ENCODE data around the gene GANC.

The GANC gene

GRCh38 chr15:42365921-42366550 lies 93.0 kb downstream of the GANC start:
- Histone ChIP-seq H4K91ac (ENCODE audit: low read depth, low read length) (no peak overlapping the region), H2BK5ac (ENCODE audit: low read depth, low read length, poor library complexity) (no peak overlapping the region), H3K27me3 (ENCODE audit: insufficient read depth, low read length) (no peaks in the 10 kb centered on the region), H3K9ac (ENCODE audit: low read length) (no peak overlapping the region), H2BK120ac (ENCODE audit: insufficient read depth, low read length, poor library complexity) (no peak overlapping the region), H3K14ac (ENCODE audit: low read length) (no peak overlapping the region), H2BK12ac (ENCODE audit: low read length) (no peak overlapping the region), H3K23ac (ENCODE audit: low read length) (no peak overlapping the region), H3K4me3 (ENCODE audit: low read depth, low read length) (no peak overlapping the region), H3K4me1 (ENCODE audit: control insufficient read depth in 1 of 2, insufficient read depth in 2 of 2, low read length in 2 of 2) (no peaks in the 10 kb centered on the region), H3K27ac (ENCODE audit: low read depth, low read length) (no peak overlapping the region), H3K9me3 (ENCODE audit: insufficient read depth, low read depth, low read length) (no peaks in the 10 kb centered on the region), H3K36me3 (ENCODE audit: control insufficient read depth in 1 of 2, insufficient read depth in 2 of 2, low read length in 2 of 2) (no peaks in the 10 kb centered on the region), H3K18ac (ENCODE audit: low read length) (no peak overlapping the region), H3K4ac (ENCODE audit: low read depth, low read length) (no peak overlapping the region), H4K12ac (ENCODE audit: low read depth, low read length) (no peak overlapping the region), H4K8ac (ENCODE audit: low read depth, low read length) (no peak overlapping the region), H2AFZ (ENCODE audit: insufficient read depth, low read length, poor library complexity) (no peak overlapping the region), H3K79me2 (ENCODE audit: control insufficient read depth, insufficient read depth, low read length, poor library complexity) (no peaks in the 10 kb centered on the region), H3K79me1 (ENCODE audit: low read length) (no peaks in the 10 kb centered on the region), H2AK5ac (ENCODE audit: low read length) (no peak overlapping the region), H3K4me2 (ENCODE audit: low read length) (no peak overlapping the region)
- 100% methylated on average over 1 of the region's 5 CpGs for WGBS (ENCODE audit: extremely low coverage, insufficient coverage, insufficient read length)
- no peak for DNase-seq

- no peak for DNase-seq
- no peak overlapping the region for H4K8ac ChIP-seq (ENCODE audit: low read depth, low read length)
- no peak overlapping the region for H2BK120ac ChIP-seq (ENCODE audit: insufficient read depth, low read length, poor library complexity)
- H3K4me1 ChIP-seq (ENCODE audit: control insufficient read depth in 1 of 2, insufficient read depth in 2 of 2, low read length in 2 of 2), result no peaks in the 10 kb centered on the region
- no peaks in the 10 kb centered on the region for H3K79me1 ChIP-seq (ENCODE audit: low read length)
- no peaks in the 10 kb centered on the region for H3K9me3 ChIP-seq (ENCODE audit: insufficient read depth, low read depth, low read length)
- H3K27ac ChIP-seq (ENCODE audit: low read depth, low read length), result no peak overlapping the region
- H3K4me2 ChIP-seq (ENCODE audit: low read length), result no peak overlapping the region
- no peak overlapping the region for H3K14ac ChIP-seq (ENCODE audit: low read length)
- H2AK5ac ChIP-seq (ENCODE audit: low read length), result no peak overlapping the region
- no peak overlapping the region for H3K4me3 ChIP-seq (ENCODE audit: low read depth, low read length)
- no peak overlapping the region for H2BK5ac ChIP-seq (ENCODE audit: low read depth, low read length, poor library complexity)
- H3K23ac ChIP-seq (ENCODE audit: low read length), result no peak overlapping the region
- H3K79me2 ChIP-seq (ENCODE audit: control insufficient read depth, insufficient read depth, low read length, poor library complexity), result no peaks in the 10 kb centered on the region
- no peaks in the 10 kb centered on the region for H3K27me3 ChIP-seq (ENCODE audit: insufficient read depth, low read length)
- H4K91ac ChIP-seq (ENCODE audit: low read depth, low read length), result no peak overlapping the region
- H3K18ac ChIP-seq (ENCODE audit: low read length), result no peak overlapping the region
- H3K36me3 ChIP-seq (ENCODE audit: control insufficient read depth in 1 of 2, insufficient read depth in 2 of 2, low read length in 2 of 2), result no peaks in the 10 kb centered on the region
- H2AFZ ChIP-seq (ENCODE audit: insufficient read depth, low read length, poor library complexity), result no peak overlapping the region
- H3K9ac ChIP-seq (ENCODE audit: low read length), result no peak overlapping the region
- no CpG with 5 or more reads among the region's 5 CpGs for WGBS (ENCODE audit: extremely low coverage, insufficient coverage, insufficient read length)
- no peak overlapping the region for H4K12ac ChIP-seq (ENCODE audit: low read depth, low read length)
- no peak overlapping the region for H2BK12ac ChIP-seq (ENCODE audit: low read length)
- no peak overlapping the region for H3K4ac ChIP-seq (ENCODE audit: low read depth, low read length)
These were observed 94.0 kb downstream of the GANC start for GRCh38 chr15:42367041-42367440.

- Histone ChIP-seq H3K14ac (ENCODE audit: low read length) (no peak overlapping the region), H3K4me2 (ENCODE audit: low read length) (no peak overlapping the region), H4K12ac (ENCODE audit: low read depth, low read length) (no peak overlapping the region), H2BK5ac (ENCODE audit: low read depth, low read length, poor library complexity) (no peak overlapping the region), H2AFZ (ENCODE audit: insufficient read depth, low read length, poor library complexity) (no peak overlapping the region), H3K79me2 (ENCODE audit: control insufficient read depth, insufficient read depth, low read length, poor library complexity) (no peaks in the 10 kb centered on the region), H2BK120ac (ENCODE audit: insufficient read depth, low read length, poor library complexity) (no peak overlapping the region), H2AK5ac (ENCODE audit: low read length) (no peak overlapping the region), H3K27me3 (ENCODE audit: insufficient read depth, low read length) (no peaks in the 10 kb centered on the region), H3K9me3 (ENCODE audit: insufficient read depth, low read depth, low read length) (no peaks in the 10 kb centered on the region), H3K4me1 (ENCODE audit: control insufficient read depth in 1 of 2, insufficient read depth in 2 of 2, low read length in 2 of 2) (no peaks in the 10 kb centered on the region), H3K18ac (ENCODE audit: low read length) (no peak overlapping the region), H3K9ac (ENCODE audit: low read length) (no peak overlapping the region), H3K4ac (ENCODE audit: low read depth, low read length) (no peak overlapping the region), H3K36me3 (ENCODE audit: control insufficient read depth in 1 of 2, insufficient read depth in 2 of 2, low read length in 2 of 2) (no peaks in the 10 kb centered on the region), H4K91ac (ENCODE audit: low read depth, low read length) (no peak overlapping the region), H2BK12ac (ENCODE audit: low read length) (no peak overlapping the region), H3K27ac (ENCODE audit: low read depth, low read length) (no peak overlapping the region), H4K8ac (ENCODE audit: low read depth, low read length) (no peak overlapping the region), H3K4me3 (ENCODE audit: low read depth, low read length) (no peak overlapping the region), H3K79me1 (ENCODE audit: low read length) (no peaks in the 10 kb centered on the region), H3K23ac (ENCODE audit: low read length) (no peak overlapping the region)
- DNase-seq, result no peak
- no CpG with 5 or more reads among the region's 3 CpGs for WGBS (ENCODE audit: extremely low coverage, insufficient coverage, insufficient read length)
These were observed 95.1 kb downstream of the GANC start for GRCh38 chr15:42368096-42368495.

DNA sequence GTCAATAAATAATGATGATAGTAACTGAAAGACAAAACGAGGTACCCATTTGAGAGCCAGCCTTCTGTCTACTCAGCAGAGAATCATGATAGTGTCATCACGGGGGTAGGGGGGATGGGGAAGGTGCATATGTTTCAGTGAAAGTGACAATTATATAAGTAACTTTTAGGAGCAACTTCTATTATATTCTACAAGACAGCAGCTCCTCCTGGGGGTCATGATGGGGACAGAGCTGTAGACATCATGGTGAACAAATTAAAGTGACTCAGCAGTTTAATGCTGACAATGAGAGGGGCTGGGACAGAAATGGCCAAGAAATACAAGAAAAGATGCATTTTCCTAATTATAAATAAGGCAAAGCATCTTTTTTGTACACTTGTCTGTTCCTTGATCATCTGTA lies 98.1 kb downstream of the GANC start:
- no CpG with 5 or more reads among the region's 2 CpGs for WGBS (ENCODE audit: extremely low coverage, insufficient coverage, insufficient read length)
- Histone ChIP-seq H3K4me2 (ENCODE audit: low read length) (no peak overlapping the region), H3K23ac (ENCODE audit: low read length) (no peak overlapping the region), H2BK12ac (ENCODE audit: low read length) (no peak overlapping the region), H3K18ac (ENCODE audit: low read length) (no peak overlapping the region), H3K4me1 (ENCODE audit: control insufficient read depth in 1 of 2, insufficient read depth in 2 of 2, low read length in 2 of 2) (no peaks in the 10 kb centered on the region), H3K27ac (ENCODE audit: low read depth, low read length) (no peak overlapping the region), H3K36me3 (ENCODE audit: control insufficient read depth in 1 of 2, insufficient read depth in 2 of 2, low read length in 2 of 2) (no peaks in the 10 kb centered on the region), H3K4ac (ENCODE audit: low read depth, low read length) (no peak overlapping the region), H3K4me3 (ENCODE audit: low read depth, low read length) (no peak overlapping the region), H3K79me2 (ENCODE audit: control insufficient read depth, insufficient read depth, low read length, poor library complexity) (no peaks in the 10 kb centered on the region), H4K91ac (ENCODE audit: low read depth, low read length) (no peak overlapping the region), H2BK5ac (ENCODE audit: low read depth, low read length, poor library complexity) (no peak overlapping the region), H4K8ac (ENCODE audit: low read depth, low read length) (no peak overlapping the region), H3K9ac (ENCODE audit: low read length) (no peak overlapping the region), H3K79me1 (ENCODE audit: low read length) (no peaks in the 10 kb centered on the region), H2AK5ac (ENCODE audit: low read length) (no peak overlapping the region), H3K9me3 (ENCODE audit: insufficient read depth, low read depth, low read length) (no peaks in the 10 kb centered on the region), H2BK120ac (ENCODE audit: insufficient read depth, low read length, poor library complexity) (no peak overlapping the region), H3K27me3 (ENCODE audit: insufficient read depth, low read length) (no peaks in the 10 kb centered on the region), H4K12ac (ENCODE audit: low read depth, low read length) (no peak overlapping the region), H2AFZ (ENCODE audit: insufficient read depth, low read length, poor library complexity) (no peak overlapping the region), H3K14ac (ENCODE audit: low read length) (no peak overlapping the region)
- DNase-seq, result peak in 1 of 2 donors; percentile 14

All from trophoblast cell (in vitro differentiated cells and primary cell).